A549 (cell line): Measurements from ENCODE around the gene CLEC2D. TPM values are rescaled to one million over a fixed set of nuclear protein-coding genes. Genes with fewer than 3 reads are reported as not detected.

Experiments used
- ATAC-seq, 2 experiments: fragments of 200-7000 bp in 1 of 2; fragments of >200 bp in 1 of 2; cut with Nextera tagmentation in 1 of 2; cut with Tn5 transposase in 1 of 2; 3 replicates each; pipeline versions ENCODE4 v1.8.0 to v1.9.1; 2018 to 2020; ENCODE audit warnings: mild to moderate bottlenecking in 1 of 2, moderate library complexity in 1 of 2
- CTCF ChIA-PET: fragments of 300-600 bp; sonication (Branson Sonifier 250); formaldehyde crosslinking; extraction: SDS; loops from one replicate; lab custom pipeline; 2021; ENCODE audit warnings: antibody characterized with exemption, inconsistent platforms; lab: Yijun Ruan, JAX
- POLR2A ChIA-PET: fragments of 350-600 bp; formaldehyde crosslinking; extraction: SDS; loops from one replicate; lab custom pipeline; 2021; ENCODE audit warnings: antibody characterized with exemption, inconsistent platforms; lab: Yijun Ruan, JAX
- DNase-seq, 2 experiments: peaks; one replicate each; pipeline versions ENCODE4 v3.0.0 to v3.0.0-alpha.2; 2011 to 2016; ENCODE audit warnings: low read depth in 1 of 2, low spot score in 1 of 2
- FAIRE-seq: peaks from 2 replicates; lab custom pipeline; 2011; peaks lifted over from hg19 to GRCh38; lab: Jason Lieb, UNC
- H3K27ac ChIP-seq, 2 experiments: fragments of >200 bp; sonication (Bioruptor Twin); formaldehyde crosslinking; 3 replicates each; pipeline ENCODE4 v1.5.1; 2016 to 2017
- H3K4me1 ChIP-seq: fragments of >200 bp; sonication (Bioruptor Twin); formaldehyde crosslinking; 3 replicates; pipeline ENCODE4 v1.6.1; 2016
- H3K4me2 ChIP-seq: fragments of >200 bp; sonication (Bioruptor Twin); formaldehyde crosslinking; 3 replicates; pipeline ENCODE4 v1.6.1; 2016
- H3K4me3 ChIP-seq: fragments of >200 bp; sonication (Bioruptor Twin); formaldehyde crosslinking; 3 replicates; pipeline ENCODE4 v1.5.1; 2016
- H3K9me3 ChIP-seq: fragments of >200 bp; sonication (Bioruptor Twin); formaldehyde crosslinking; 3 replicates; pipeline ENCODE4 v1.6.1; 2016
- CBX8 ChIP-seq: fragments of 200-600 bp; sonication (generic); IDR thresholded peaks from 2 replicates; pipeline ENCODE4 v1.6.1; 2016
- CHD2 ChIP-seq: fragments of 150-350 bp; IDR thresholded peaks from 2 replicates; pipeline ENCODE4 v1.6.1; 2014; ENCODE audit warnings: low read length; ENCODE audit not compliant: partially characterized antibody
- CHD4 ChIP-seq: fragments of 200-600 bp; sonication (generic); IDR thresholded peaks from 2 replicates; pipeline ENCODE4 v1.6.1; 2016; ENCODE audit warnings: antibody characterized with exemption, mild to moderate bottlenecking, borderline replicate concordance
- ELK1 ChIP-seq: fragments of 150-350 bp; IDR thresholded peaks from 2 replicates; pipeline ENCODE4 v1.6.1; 2014; ENCODE audit warnings: low read depth, mild to moderate bottlenecking, low read length
- EP300 ChIP-seq, 2 experiments: fragments of >200 bp; sonication (Bioruptor Twin); formaldehyde crosslinking; IDR thresholded peaks; 2 replicates in 1 of 2; 3 replicates in 1 of 2; pipeline ENCODE4 v1.6.1; 2016 to 2017
- ESRRA ChIP-seq: fragments of 150-350 bp; IDR thresholded peaks from 2 replicates; pipeline ENCODE4 v1.6.1; 2014; ENCODE audit warnings: mild to moderate bottlenecking, low read length, borderline replicate concordance
- FOXS1 ChIP-seq: fragments of 250-450 bp; sonication (Bioruptor Pico); IDR thresholded peaks from 2 replicates; pipeline ENCODE4 v1.5.0; 2020; ENCODE audit warnings: mild to moderate bottlenecking, moderate library complexity
- HDAC2 ChIP-seq: fragments of 200-600 bp; sonication (generic); IDR thresholded peaks from 2 replicates; pipeline ENCODE4 v1.6.1; 2016
- HMGXB4 ChIP-seq: fragments of 250-450 bp; sonication (Bioruptor Pico); IDR thresholded peaks from 2 replicates; pipeline ENCODE4 v1.5.0; 2021; ENCODE audit warnings: mild to moderate bottlenecking, moderate library complexity, borderline replicate concordance
- HOXB13 ChIP-seq: fragments of 250-450 bp; sonication (Bioruptor Pico); IDR thresholded peaks from 2 replicates; pipeline ENCODE4 v1.5.0; 2020; ENCODE audit warnings: low read depth, mild to moderate bottlenecking, moderate library complexity
- MAFK ChIP-seq: fragments of 450-650 bp; IDR thresholded peaks from 2 replicates; pipeline ENCODE4 v1.6.1; 2014; ENCODE audit not compliant: partially characterized antibody
- MAZ ChIP-seq: fragments of 150-350 bp; IDR thresholded peaks from 2 replicates; pipeline ENCODE4 v1.6.1; 2014; ENCODE audit warnings: antibody characterized with exemption, low read depth, low read length, borderline replicate concordance
- MYC ChIP-seq: IDR thresholded peaks from 2 replicates; pipeline ENCODE4 v1.6.1; 2012; ENCODE audit warnings: mild to moderate bottlenecking, inconsistent platforms, low read length, improper control_type of control experiment, borderline replicate concordance
- NFE2L2 ChIP-seq: fragments of 150-350 bp; conservative IDR thresholded peaks from 2 replicates; pipeline ENCODE4 v1.6.1; 2014; ENCODE audit warnings: low read length
- PBX3 ChIP-seq: IDR thresholded peaks from 2 replicates; pipeline ENCODE4 v1.6.1; 2012
- POLR2A ChIP-seq: IDR thresholded peaks from 2 replicates; pipeline ENCODE4 v1.6.1; 2012; ENCODE audit warnings: mild to moderate bottlenecking, low read length
- RAD21 ChIP-seq, 2 experiments: fragments of >200 bp in 1 of 2; sonication (Bioruptor Twin) in 1 of 2; formaldehyde crosslinking in 1 of 2; IDR thresholded peaks in 1 of 2; conservative IDR thresholded peaks in 1 of 2; 2 replicates in 1 of 2; 3 replicates in 1 of 2; pipeline ENCODE4 v1.6.1; 2012 to 2018; ENCODE audit warnings: inconsistent platforms in 1 of 2
- RCOR1 ChIP-seq: fragments of 150-350 bp; IDR thresholded peaks from 2 replicates; pipeline ENCODE4 v1.6.1; 2014; ENCODE audit warnings: antibody characterized with exemption, low read length, low read depth
- RFX5 ChIP-seq: fragments of 450-650 bp; IDR thresholded peaks from 2 replicates; pipeline ENCODE4 v1.7.1; 2014; ENCODE audit warnings: antibody characterized with exemption, mild to moderate bottlenecking, moderate library complexity
- RNF2 ChIP-seq: fragments of 200-600 bp; sonication (generic); IDR thresholded peaks from 2 replicates; pipeline ENCODE4 v1.6.1; 2016; ENCODE audit warnings: low read depth, mild to moderate bottlenecking, antibody characterized with exemption, moderate library complexity, borderline replicate concordance
- TFCP2L1 ChIP-seq: fragments of 250-450 bp; sonication (Bioruptor Pico); IDR thresholded peaks from 2 replicates; pipeline ENCODE4 v1.5.0; 2021; ENCODE audit warnings: mild to moderate bottlenecking
- TP53 ChIP-seq: fragments of 250-450 bp; sonication (Bioruptor Pico); IDR thresholded peaks from 2 replicates; pipeline ENCODE4 v1.5.0; 2021; ENCODE audit warnings: mild to moderate bottlenecking, moderate library complexity
- ZC3H11A ChIP-seq: fragments of 450-650 bp; IDR thresholded peaks from 2 replicates; pipeline ENCODE4 v1.6.1; 2014; ENCODE audit warnings: antibody characterized with exemption, mild to moderate bottlenecking
- ZSCAN20 ChIP-seq: fragments of 250-450 bp; sonication (Bioruptor Pico); IDR thresholded peaks from 2 replicates; pipeline ENCODE4 v1.8.0; 2022; ENCODE audit warnings: mild to moderate bottlenecking, moderate library complexity
- WGBS: methylation state at CpG from one replicate; pipeline ENCODE4 v1.1.6; 2017; ENCODE audit errors: missing lambda C conversion rate; 5-methylcytosine and 5-hydroxymethylcytosine counted together
- polyA plus RNA-seq, 4 experiments: library from polyadenylated mRNA; depleted of rRNA in 3 of 4; stranded (reverse); fragments of >200 nt; fragmentation: RNase III in 1 of 4; extraction: RNeasy Plus Mini Kit Qiagen cat#74134 plus additional on column Dnase treatment in 1 of 4; gene quantifications; 2 replicates in 3 of 4; 3 replicates in 1 of 4; pipeline ENCODE4 v1.2.3, GENCODE V29; 2011 to 2017
- TF ChIP-seq, protein P1 (sequence below): fragments of 250-450 bp; sonication (Bioruptor Pico); IDR thresholded peaks from 2 replicates; pipeline ENCODE4 v1.5.0; 2020; ENCODE audit warnings: low read depth, mild to moderate bottlenecking, moderate library complexity
- TF ChIP-seq, protein P2 (sequence below): fragments of 450-650 bp; IDR thresholded peaks from 2 replicates; pipeline ENCODE4 v1.6.1; 2014; ENCODE audit warnings: antibody characterized with exemption

CLEC2D gene
- polyA plus RNA-seq, 2 of the 4 experiments (the other 2 are of a cell fraction) = 1.1 to 4.0 TPM

- TF ChIP-seq HMGXB4 (no peak), RAD21 (conservative IDR thresholded peaks at IDR 0.05 in 1 of 2, IDR thresholded peaks at IDR 0.05 in 1 of 2) (no peak), TFCP2L1 (CRISPR knock-in tag) (no peak), TP53 (CRISPR knock-in tag) (no peak), MAZ (no peak), RNF2 (no peak), ZC3H11A (no peak), NFE2L2 (no peak), HDAC2 (no peak), CHD2 (no peak), RFX5 (no peak), POLR2A (no peak), FOXS1 (CRISPR knock-in tag) (no peak), RCOR1 (no peak), EP300 (IDR thresholded peaks at IDR 0.05) (no peak), HOXB13 (CRISPR knock-in tag) (no peak), ELK1 (no peak), MAFK (no peak)
- TF ChIP-seq, protein P1, sequence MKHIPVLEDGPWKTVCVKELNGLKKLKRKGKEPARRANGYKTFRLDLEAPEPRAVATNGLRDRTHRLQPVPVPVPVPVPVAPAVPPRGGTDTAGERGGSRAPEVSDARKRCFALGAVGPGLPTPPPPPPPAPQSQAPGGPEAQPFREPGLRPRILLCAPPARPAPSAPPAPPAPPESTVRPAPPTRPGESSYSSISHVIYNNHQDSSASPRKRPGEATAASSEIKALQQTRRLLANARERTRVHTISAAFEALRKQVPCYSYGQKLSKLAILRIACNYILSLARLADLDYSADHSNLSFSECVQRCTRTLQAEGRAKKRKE (CRISPR knock-in tag) = no peak
- TF ChIP-seq, protein P2, sequence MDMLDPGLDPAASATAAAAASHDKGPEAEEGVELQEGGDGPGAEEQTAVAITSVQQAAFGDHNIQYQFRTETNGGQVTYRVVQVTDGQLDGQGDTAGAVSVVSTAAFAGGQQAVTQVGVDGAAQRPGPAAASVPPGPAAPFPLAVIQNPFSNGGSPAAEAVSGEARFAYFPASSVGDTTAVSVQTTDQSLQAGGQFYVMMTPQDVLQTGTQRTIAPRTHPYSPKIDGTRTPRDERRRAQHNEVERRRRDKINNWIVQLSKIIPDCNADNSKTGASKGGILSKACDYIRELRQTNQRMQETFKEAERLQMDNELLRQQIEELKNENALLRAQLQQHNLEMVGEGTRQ = no peak
- no peak overlapping the region for H3K4me3 ChIP-seq
- FAIRE-seq (no peak), DNase-seq (no peak), ATAC-seq (no peak)
- no peaks in the 10 kb centered on the region for H3K4me1 ChIP-seq
- WGBS = 50% methylated on average over 2 of the region's 2 CpGs
- CTCF ChIA-PET = interaction anchor here (3.1 kb wide), 1 partner anchor 8 kb away, joined by 20 read pairs; no protein-coding TSS in a partner anchor
- POLR2A ChIA-PET = no interaction called here
- no peak overlapping the region for H3K4me2 ChIP-seq
- H3K27ac ChIP-seq = no peak overlapping the region
- H3K9me3 ChIP-seq = peaks cover 9% of the 10 kb centered on the region; the same call in 1 of the 3 replicates
Observed at GRCh38 chr12:9699898-9700605, 30.5 kb downstream of the CLEC2D start.

DNA sequence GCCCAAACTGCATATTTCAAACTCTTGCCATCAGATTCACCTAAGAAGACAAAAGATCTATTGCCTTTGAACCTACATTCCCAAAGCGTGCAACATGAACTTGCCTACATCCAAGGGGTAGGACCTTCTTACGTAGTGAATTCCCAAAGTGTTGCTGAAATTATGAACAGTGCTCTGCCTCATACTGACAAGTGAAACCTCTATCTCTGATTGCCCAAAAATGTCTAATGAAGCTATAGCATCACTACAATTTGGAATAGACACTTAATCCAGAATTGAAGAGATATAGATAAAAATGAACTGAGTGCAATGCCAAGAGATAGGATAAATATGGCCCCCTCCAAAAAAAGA is 31.1 kb downstream of the CLEC2D start:
- 78% methylated on average over 2 of the region's 2 CpGs for WGBS
- TF ChIP-seq CHD4 = no peak
- TF ChIP-seq POLR2A = no peak
- TF ChIP-seq MYC = no peak
- no peak for TF ChIP-seq ZSCAN20 (CRISPR knock-in tag)
- TF ChIP-seq ESRRA = no peak
- no peak for TF ChIP-seq RFX5
- no peak for TF ChIP-seq CBX8
- TF ChIP-seq, protein P2 = no peak
- TF ChIP-seq CHD2 = no peak
- TF ChIP-seq PBX3 = no peak
- Histone ChIP-seq H3K4me2 (no peak overlapping the region), H3K9me3 (peaks cover 9% of the 10 kb centered on the region; the same call in 1 of the 3 replicates), H3K4me3 (no peak overlapping the region), H3K4me1 (no peaks in the 10 kb centered on the region), H3K27ac (no peak overlapping the region)
- ATAC-seq = no peak
- CTCF ChIA-PET = interaction anchor here (3.1 kb wide), 1 partner anchor 8 kb away, joined by 20 read pairs; no protein-coding TSS in a partner anchor
- FAIRE-seq = no peak
- POLR2A ChIA-PET = no interaction called here
- no peak for DNase-seq
